Renal cortex interstitium (tissue), 11 donors: ENCODE data around the gene ZNF496. TPM values are rescaled to one million over a fixed set of nuclear protein-coding genes. Genes with fewer than 3 reads are reported as not detected.

Experiments
- DNase-seq, 11 donors: peaks; one replicate each; pipeline ENCODE4 v3.0.0-alpha.2; 2013; ENCODE audit warnings: low read depth in 9 of 11, low spot score in 4 of 11; ENCODE audit errors: extremely low read depth in 1 of 11
- polyA plus RNA-seq, 3 donors: library from polyadenylated mRNA; unstranded; fragments of 120-200 nt; gene quantifications; one replicate each; pipeline ENCODE4 v1.2.1, GENCODE V29; 2013; ENCODE audit not compliant: insufficient read length in 3 of 3

Gene ZNF496
- polyA plus RNA-seq, 3 donors: 36.6 to 44.8 (median 39.3) TPM

GRCh38 chr1:247335882-247336281 is 4.2 kb upstream of the ZNF496 start:
- no peak for DNase-seq

- DNase-seq: no peak
Measured at GRCh38 chr1:247334378-247335133, 2.9 kb upstream of the ZNF496 start.

- DNase-seq: no peak
Measured at GRCh38 chr1:247332623-247333361, 1.1 kb upstream of the ZNF496 start.

DNA sequence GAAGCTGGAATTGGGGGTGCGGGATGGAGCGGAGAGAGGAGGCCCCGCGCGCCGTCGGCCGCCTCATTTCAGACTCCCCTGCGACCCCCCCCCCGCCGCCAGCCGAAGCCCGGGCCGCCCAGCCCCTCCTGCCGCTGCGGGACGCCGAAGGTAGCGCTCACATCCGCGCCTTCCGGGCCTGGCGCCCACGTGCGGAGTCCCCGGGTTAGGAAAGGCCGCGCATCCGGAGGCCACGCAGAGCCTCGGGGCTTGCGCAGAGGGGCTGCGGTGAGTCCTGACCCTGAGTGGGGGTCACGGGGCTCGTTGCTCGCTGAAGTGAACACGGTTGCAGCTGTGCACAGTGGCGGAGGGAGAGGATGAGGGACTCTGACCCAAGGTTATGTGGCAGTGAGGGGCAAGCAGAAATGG is 552 bp upstream of the ZNF496 start:
- DNase-seq: peak in 2 of 11 donors; percentile 21 to 37

DNA sequence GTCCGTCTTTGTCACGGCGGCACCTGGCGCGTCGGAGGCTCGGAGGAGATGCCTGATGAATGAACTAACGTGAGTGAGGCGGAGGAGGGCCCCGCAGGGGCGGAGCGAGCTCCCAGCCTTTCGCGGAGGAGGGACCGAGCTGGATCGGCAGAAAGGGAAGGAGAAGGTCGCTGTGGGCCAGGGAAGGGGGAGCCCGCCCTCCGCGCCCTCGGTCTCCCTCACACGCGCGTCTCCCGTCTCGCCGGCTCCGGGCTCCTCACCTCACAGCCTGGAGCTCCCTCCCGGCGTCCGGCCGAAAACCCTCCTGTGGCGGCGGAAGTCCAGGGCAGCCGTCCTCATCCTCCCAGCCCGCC is 519 bp downstream of the ZNF496 start:
- peak in 8 of 11 donors; percentile 49 to 81 (median 73) for DNase-seq

- no peak for DNase-seq
Measured at GRCh38 chr1:247330548-247331171, 1.0 kb downstream of the ZNF496 start.

GRCh38 chr1:247329097-247329617 is 2.5 kb downstream of the ZNF496 start:
- no peak for DNase-seq

- no peak for DNase-seq
Measured at GRCh38 chr1:247328311-247328710, 3.4 kb downstream of the ZNF496 start.

GRCh38 chr1:247326411-247327130 is 5.1 kb downstream of the ZNF496 start:
- DNase-seq: no peak

GRCh38 chr1:247324923-247325322 is 6.7 kb downstream of the ZNF496 start:
- DNase-seq: no peak

- DNase-seq: no peak
Measured at GRCh38 chr1:247324204-247324787, 7.4 kb downstream of the ZNF496 start.

DNA sequence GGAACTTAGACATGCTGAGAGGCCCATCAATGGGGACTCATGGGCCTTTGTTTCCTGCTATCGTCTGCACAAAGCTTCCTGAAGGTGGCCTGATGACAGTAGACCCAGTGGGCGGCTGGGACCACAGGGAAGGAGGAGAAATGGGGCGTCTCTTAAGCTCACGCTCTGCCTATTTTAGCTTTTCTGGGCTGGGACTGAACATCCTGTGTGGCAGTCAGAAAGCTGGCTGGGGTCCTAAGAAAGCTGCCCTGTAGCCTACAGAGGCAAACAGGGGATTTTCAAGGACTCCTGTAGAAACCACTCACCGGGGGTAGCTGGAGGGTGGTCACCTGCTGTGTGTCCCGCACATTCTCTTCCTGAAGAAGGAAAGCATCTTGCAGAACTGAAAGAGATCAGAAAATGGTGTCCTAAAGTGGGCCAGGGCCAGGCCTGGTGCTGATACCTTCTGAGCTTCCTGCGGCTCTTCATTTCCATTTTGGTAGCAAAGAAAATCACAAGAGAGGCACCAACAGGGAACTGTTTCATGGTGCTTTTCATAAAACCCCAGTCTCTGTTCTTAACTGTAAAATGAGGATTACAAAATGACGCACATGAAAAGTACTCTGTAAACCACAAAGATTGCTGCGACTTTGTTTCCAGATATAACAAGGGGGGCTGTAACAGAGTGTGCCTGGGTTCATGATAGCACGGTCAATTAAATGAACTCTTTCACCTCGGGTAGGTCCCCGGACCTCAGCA is 8.6 kb downstream of the ZNF496 start:
- no peak for DNase-seq

GRCh38 chr1:247322442-247322841 is 9.2 kb downstream of the ZNF496 start:
- no peak for DNase-seq

GRCh38 chr1:247317702-247318101 is 14.0 kb downstream of the ZNF496 start:
- DNase-seq: no peak

DNA sequence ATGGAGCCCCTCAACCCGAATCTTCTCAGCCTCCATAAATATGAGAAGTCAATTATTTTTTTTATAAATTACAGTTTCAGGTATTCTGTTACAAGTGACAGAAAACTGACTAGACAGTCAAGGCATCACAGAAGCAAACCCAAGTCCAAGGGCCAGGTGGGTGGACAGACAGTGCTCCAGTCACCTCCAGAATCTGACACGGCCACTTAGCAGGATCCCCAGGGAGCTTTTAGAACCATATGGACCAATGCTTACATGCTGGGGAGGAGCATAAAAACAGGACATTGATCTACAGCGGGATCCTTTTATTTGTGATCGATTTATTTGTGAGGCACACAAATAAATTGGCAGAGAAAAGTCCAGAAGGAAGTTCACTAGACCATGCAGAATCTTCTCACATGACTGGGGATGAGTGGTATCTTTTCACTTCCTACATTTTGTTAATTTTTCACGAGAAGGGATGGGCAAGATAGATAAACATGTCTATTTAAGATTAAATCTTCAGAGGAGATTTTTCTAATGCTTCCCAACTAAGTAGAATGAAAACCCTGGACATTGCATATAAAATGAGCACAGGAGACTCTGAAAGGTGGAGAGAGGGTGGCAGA is 15.0 kb downstream of the ZNF496 start:
- no peak for DNase-seq

- no peak for DNase-seq
Measured at GRCh38 chr1:247304031-247304430, 27.6 kb downstream of the ZNF496 start.

DNA sequence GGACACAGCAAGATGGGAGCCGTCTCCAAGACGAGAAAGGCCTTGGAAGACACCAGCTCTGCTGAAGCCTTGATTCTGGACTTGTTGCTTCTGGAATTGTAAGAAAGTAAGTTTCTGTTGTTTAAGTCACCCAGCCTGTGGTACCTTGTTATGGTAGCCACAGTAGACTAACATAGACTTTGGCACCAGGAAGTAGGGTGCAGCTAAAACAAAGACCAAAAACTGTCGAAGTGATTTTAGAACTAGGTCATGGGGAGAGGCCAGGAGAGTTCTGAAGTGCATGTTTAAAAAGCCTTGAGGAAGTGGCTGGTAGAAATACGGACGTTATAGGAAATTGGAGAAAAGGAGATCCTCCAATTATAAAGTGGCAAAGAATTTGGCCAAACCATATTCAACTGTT is 28.5 kb downstream of the ZNF496 start:
- DNase-seq: no peak

DNA sequence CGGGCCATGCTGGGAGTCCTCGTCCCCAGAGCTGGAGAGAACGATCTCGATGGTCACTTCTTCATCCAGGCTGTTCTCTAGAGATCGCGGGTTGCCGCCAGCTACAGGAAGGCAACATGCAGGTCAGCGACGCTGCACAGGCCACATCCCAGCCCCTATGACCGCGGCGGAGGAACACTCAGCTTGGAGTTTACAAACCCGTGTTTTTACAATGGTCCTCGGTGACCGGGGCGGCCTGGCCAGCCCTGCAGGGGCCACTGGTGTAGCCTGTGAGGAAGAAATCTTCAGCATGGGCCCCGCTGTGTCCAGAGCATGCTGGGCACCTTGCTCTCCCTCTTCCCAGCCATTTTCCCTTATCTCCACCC is 30.5 kb downstream of the ZNF496 start:
- DNase-seq: no peak
